Lung (tissue), 12 donors: ENCODE measurements around the gene RADIL. TPM values are rescaled to one million over a fixed set of nuclear protein-coding genes. Genes with fewer than 3 reads are reported as not detected.

Experiments
- ATAC-seq: fragments of 200-7000 bp; cut with Tn5 transposase; one replicate; pipeline ENCODE4 v1.9.1; 2020; ENCODE audit warnings: moderate number of reproducible peaks; ENCODE audit not compliant: insufficient read depth, low FRiP score
- DNase-seq, 3 donors: peaks; one replicate each; pipeline ENCODE4 v3.0.0-alpha.2; 2013 to 2017
- H3K27ac ChIP-seq, 2 donors: one replicate each; pipeline ENCODE4 v1.5.1; 2013; ENCODE audit warnings: mild to moderate bottlenecking in 2 of 2, moderate library complexity in 2 of 2, control low read depth in 1 of 2, inconsistent platforms in 1 of 2, low read depth in 1 of 2, low read length in 1 of 2
- H3K27me3 ChIP-seq, 3 donors: one replicate each; pipeline ENCODE4 v1.5.1; 2013; ENCODE audit warnings: low read length in 2 of 3; ENCODE audit not compliant: control insufficient read depth in 3 of 3, insufficient read depth in 3 of 3
- H3K36me3 ChIP-seq, 4 donors: one replicate each; pipeline ENCODE4 v1.5.1; 2013; ENCODE audit warnings: low read length in 4 of 4, mild to moderate bottlenecking in 1 of 4, moderate library complexity in 1 of 4; ENCODE audit not compliant: control insufficient read depth in 4 of 4, insufficient read depth in 4 of 4
- H3K4me1 ChIP-seq, 5 donors: one replicate each; pipeline ENCODE4 v1.5.1; 2013; ENCODE audit warnings: low read length in 5 of 5, mild to moderate bottlenecking in 2 of 5, moderate library complexity in 1 of 5; ENCODE audit not compliant: control insufficient read depth in 5 of 5, insufficient read depth in 5 of 5
- H3K4me3 ChIP-seq: one replicate; pipeline ENCODE4 v1.5.1; 2013; ENCODE audit warnings: mild to moderate bottlenecking, control low read depth, moderate library complexity
- H3K9ac ChIP-seq, 2 donors: one replicate each; pipeline ENCODE4 v1.5.1; 2013; ENCODE audit warnings: low read length in 2 of 2, control low read depth in 1 of 2; ENCODE audit not compliant: insufficient read depth in 1 of 2
- H3K9me3 ChIP-seq, 4 donors: one replicate each; pipeline ENCODE4 v1.5.1; 2013; ENCODE audit warnings: low read length in 3 of 4, mild to moderate bottlenecking in 1 of 4, moderate library complexity in 1 of 4; ENCODE audit not compliant: control insufficient read depth in 4 of 4, insufficient read depth in 3 of 4
- WGBS, 2 donors: extraction: QIAGEN DNeasy Blood & Tissue Kit; methylation state at CpG; one replicate each; pipeline ENCODE4 v1.1.7; 2013; 5-methylcytosine and 5-hydroxymethylcytosine counted together
- polyA plus RNA-seq, 2 donors: library from polyadenylated mRNA; stranded (reverse); fragments of 200-250 nt; gene quantifications; one replicate each; pipeline ENCODE4 v1.2.1, GENCODE V29; 2013
- total RNA-seq, 2 donors: library from RNA; depleted of rRNA in 1 of 2; stranded (reverse); fragments of >200 nt in 1 of 2; gene quantifications; one replicate each; pipeline ENCODE4 v1.2.1, GENCODE V29; 2014 to 2021
- TF ChIP-seq, protein P1 (sequence below): IDR thresholded peaks from 2 replicates; pipeline ENCODE4 v1.5.1; 2012; ENCODE audit warnings: mild to moderate bottlenecking; ENCODE audit errors: control extremely low read depth, extremely low read depth
- donor health status: control.
- donor health status: control.
- donor health status: Bipolar disorder and iron deficiency.
- donor health status: healthy.
- donor health status: DM: yes; HTN: yes; CAD: no.

RADIL gene
- total and polyA plus RNA-seq, 4 donors = 3.7 to 9.3 (median 6.3) TPM

DNA sequence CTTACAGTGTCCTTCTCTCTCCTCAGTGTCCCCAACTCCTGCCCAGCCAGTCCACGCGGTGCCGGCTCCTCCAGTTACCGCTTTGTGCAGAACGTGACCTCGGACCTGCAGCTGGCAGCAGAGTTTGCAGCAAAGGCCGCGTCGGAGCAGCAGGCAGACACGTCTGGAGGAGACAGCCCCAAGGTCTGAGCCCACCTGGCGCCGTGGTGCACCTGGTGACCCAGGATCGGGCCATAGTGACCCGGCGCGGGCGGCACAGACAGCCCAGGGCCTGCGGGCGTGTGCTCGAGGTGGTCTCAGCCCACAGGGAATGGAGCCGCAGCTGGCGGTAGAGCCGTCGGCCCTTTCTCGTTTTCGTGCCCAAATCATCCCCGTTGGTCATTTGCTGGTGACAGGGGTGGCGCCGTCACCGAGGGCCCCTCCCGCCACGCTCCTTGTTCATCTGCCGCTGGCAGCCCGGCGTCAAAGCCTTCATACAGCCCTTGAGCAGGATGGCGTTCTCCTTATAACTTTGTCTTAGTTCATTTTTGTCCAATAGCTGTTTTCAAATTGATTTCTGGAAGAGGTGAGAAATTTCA, 129.0 kb downstream of the RADIL start:
- H3K9me3 ChIP-seq = no peaks in the 10 kb centered on the region
- peaks cover 6 to 41% (median 25%) of the 10 kb centered on the region in 4 donors for H3K36me3 ChIP-seq
- no peaks in the 10 kb centered on the region for H3K27me3 ChIP-seq
- WGBS, 2 donors = 95 to 96% methylated on average over 36 of the region's 36 CpGs
- peaks cover 0 to 5% (median 3%) of the 10 kb centered on the region in 5 donors for H3K4me1 ChIP-seq
- no peak overlapping the region for H3K9ac ChIP-seq
- ATAC-seq (no peak), DNase-seq (no peak)
- no peak overlapping the region for H3K4me3 ChIP-seq
- no peak overlapping the region for H3K27ac ChIP-seq
- TF ChIP-seq, protein P1, sequence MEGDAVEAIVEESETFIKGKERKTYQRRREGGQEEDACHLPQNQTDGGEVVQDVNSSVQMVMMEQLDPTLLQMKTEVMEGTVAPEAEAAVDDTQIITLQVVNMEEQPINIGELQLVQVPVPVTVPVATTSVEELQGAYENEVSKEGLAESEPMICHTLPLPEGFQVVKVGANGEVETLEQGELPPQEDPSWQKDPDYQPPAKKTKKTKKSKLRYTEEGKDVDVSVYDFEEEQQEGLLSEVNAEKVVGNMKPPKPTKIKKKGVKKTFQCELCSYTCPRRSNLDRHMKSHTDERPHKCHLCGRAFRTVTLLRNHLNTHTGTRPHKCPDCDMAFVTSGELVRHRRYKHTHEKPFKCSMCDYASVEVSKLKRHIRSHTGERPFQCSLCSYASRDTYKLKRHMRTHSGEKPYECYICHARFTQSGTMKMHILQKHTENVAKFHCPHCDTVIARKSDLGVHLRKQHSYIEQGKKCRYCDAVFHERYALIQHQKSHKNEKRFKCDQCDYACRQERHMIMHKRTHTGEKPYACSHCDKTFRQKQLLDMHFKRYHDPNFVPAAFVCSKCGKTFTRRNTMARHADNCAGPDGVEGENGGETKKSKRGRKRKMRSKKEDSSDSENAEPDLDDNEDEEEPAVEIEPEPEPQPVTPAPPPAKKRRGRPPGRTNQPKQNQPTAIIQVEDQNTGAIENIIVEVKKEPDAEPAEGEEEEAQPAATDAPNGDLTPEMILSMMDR = no peak

DNA sequence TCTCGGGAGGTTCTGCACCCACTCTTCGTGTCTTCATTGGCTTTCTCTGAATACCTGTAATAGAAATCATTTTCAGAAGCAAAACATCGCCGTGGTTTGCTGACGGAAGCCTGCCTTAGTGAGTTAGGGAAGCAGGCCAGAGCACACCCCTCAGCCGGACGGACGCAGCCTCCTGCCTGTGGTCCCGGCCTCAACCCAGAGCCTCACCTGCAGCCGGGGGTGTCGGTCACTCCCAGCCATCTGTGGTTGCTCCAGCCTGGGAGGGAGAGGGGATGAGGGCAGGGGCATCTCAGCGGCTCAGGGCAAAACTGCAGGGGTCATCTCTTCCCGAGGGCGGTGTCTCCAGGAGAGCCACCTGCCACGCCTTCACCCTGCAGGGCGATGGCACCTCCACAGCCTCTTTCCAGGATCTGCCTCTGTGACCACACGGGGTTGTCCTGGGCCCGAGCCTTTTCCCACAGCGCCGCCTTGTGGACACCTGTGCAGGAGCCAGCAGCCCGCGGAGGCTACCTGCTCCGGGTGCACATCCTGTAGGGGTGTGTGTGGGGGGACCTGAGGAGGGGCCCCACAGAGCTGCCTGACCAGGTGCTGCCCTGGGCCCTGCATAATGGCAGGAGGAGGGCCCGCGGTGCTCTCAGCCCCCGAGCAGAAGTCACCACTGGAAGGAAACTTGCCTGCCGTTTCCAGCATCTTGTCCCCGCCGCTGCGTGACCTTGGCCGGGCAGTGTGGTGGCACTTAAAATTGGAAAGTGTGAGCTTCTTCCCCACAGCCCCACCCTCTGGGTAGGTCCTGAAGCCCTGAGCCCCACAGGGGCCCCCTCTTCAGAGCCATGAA, 129.7 kb downstream of the RADIL start:
- H3K9me3 ChIP-seq = no peaks in the 10 kb centered on the region
- H3K9ac ChIP-seq = no peak overlapping the region
- peaks cover 6 to 33% (median 24%) of the 10 kb centered on the region in 4 donors for H3K36me3 ChIP-seq
- peak; percentile 59 to 69 (median 65) for DNase-seq
- 50 to 54% methylated on average over 29 to 31 of the region's 31 CpGs for WGBS, 2 donors
- no peak overlapping the region for H3K4me3 ChIP-seq
- no peaks in the 10 kb centered on the region for H3K27me3 ChIP-seq
- peak; percentile 82 for ATAC-seq
- TF ChIP-seq, protein P1 = peak; percentile 88
- H3K4me1 ChIP-seq = peaks cover 0 to 8% (median 3%) of the 10 kb centered on the region in 5 donors
- no peak overlapping the region for H3K27ac ChIP-seq

DNA sequence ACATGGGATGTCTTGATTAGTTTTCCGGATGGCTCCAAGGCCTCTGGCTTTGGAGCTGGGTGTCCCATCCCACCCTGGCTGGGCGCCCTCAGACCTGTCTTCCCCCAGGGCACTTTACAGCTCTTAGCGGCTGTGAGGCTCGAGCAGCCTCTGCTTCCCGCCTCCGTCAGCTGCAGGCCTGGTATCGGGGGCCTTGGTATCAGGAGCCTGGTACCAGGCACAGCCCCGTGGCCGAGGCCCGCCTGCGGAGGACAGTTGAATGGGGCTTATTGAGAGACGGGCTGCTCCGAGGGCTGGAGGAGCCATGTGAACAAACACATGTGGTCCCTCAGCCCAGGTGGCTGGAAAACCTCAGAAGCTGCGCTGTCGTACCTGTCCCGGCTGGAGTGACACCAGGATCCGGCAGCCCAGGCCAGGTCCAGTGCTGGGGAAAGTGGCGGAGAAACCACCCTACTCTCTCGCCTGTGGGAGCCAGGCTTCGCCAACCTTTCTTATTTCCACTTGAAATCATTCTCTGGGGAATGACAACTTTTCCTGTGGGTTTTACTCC, 132.0 kb downstream of the RADIL start:
- TF ChIP-seq, protein P1 = no peak
- Histone ChIP-seq H3K36me3 (peaks cover 0 to 19% (median 17%) of the 10 kb centered on the region in 4 donors), H3K27me3 (no peaks in the 10 kb centered on the region), H3K4me3 (no peak overlapping the region), H3K27ac (no peak overlapping the region), H3K9me3 (no peaks in the 10 kb centered on the region), H3K4me1 (peaks cover 0 to 24% (median 11%) of the 10 kb centered on the region in 5 donors), H3K9ac (no peak overlapping the region)
- no peak for ATAC-seq
- 94 to 96% methylated on average over 20 of the region's 20 CpGs for WGBS, 2 donors
- no peak for DNase-seq
